CD8-positive, alpha-beta memory T cell (primary cell): ENCODE results near the gene DNAAF3. TPM values are rescaled to one million over a fixed set of nuclear protein-coding genes. Genes with fewer than 3 reads are reported as not detected.

Experiments
- CTCF ChIA-PET: fragments of 350-600 bp; sonication (Branson Sonifier 250); formaldehyde crosslinking; loops from one replicate; lab custom pipeline; 2021; ENCODE audit warnings: antibody characterized with exemption; lab: Charles Lee
- POLR2A ChIA-PET: fragments of 350-600 bp; sonication (Branson Sonifier 250); formaldehyde crosslinking; loops from one replicate; lab custom pipeline; 2021; ENCODE audit warnings: antibody characterized with exemption; lab: Charles Lee
- DNase-seq, 5 donors: peaks; one replicate each; pipeline versions ENCODE4 v3.0.0 to v3.0.0-alpha.2; 2020 to 2022; ENCODE audit warnings: mixed read lengths in 1 of 5
- H3K27ac ChIP-seq: one replicate; pipeline ENCODE4 v1.7.0; 2013; ENCODE audit warnings: low read depth, mild to moderate bottlenecking, low read length, moderate library complexity
- H3K27me3 ChIP-seq: 2 replicates; pipeline ENCODE4 v1.7.0; 2013; ENCODE audit warnings: low read length, mild to moderate bottlenecking; ENCODE audit not compliant: insufficient read depth, poor library complexity, severe bottlenecking
- H3K36me3 ChIP-seq: 2 replicates; pipeline ENCODE4 v1.7.0; 2013; ENCODE audit warnings: mild to moderate bottlenecking, low read length, moderate library complexity; ENCODE audit not compliant: insufficient read depth
- H3K4me1 ChIP-seq: 2 replicates; pipeline ENCODE4 v1.7.0; 2013; ENCODE audit warnings: mild to moderate bottlenecking, low read length, moderate library complexity; ENCODE audit not compliant: insufficient read depth
- H3K4me3 ChIP-seq: 2 replicates; pipeline ENCODE4 v1.7.0; 2013; ENCODE audit warnings: mild to moderate bottlenecking, low read length
- H3K9me3 ChIP-seq: 2 replicates; pipeline ENCODE4 v1.7.0; 2013; ENCODE audit warnings: mild to moderate bottlenecking, low read length
- H3K27ac Mint-ChIP-seq, 8 donors: one replicate each; pipeline ENCODE4 v1.8.0; 2020 to 2021; ENCODE audit warnings: mixed read lengths in 8 of 8, mild to moderate bottlenecking in 6 of 8, inconsistent platforms in 3 of 8, moderate library complexity in 3 of 8
- H3K27me3 Mint-ChIP-seq, 2 donors: one replicate each; pipeline ENCODE4 v1.8.0; 2020 to 2021; ENCODE audit warnings: mixed read lengths in 2 of 2, mild to moderate bottlenecking in 1 of 2, moderate library complexity in 1 of 2
- H3K36me3 Mint-ChIP-seq, 3 donors: one replicate each; pipeline ENCODE4 v1.8.0; 2020 to 2021; ENCODE audit warnings: mixed read lengths in 3 of 3, inconsistent platforms in 1 of 3, mild to moderate bottlenecking in 1 of 3
- H3K4me1 Mint-ChIP-seq, 3 donors: one replicate each; pipeline ENCODE4 v1.8.0; 2020 to 2021; ENCODE audit warnings: mixed read lengths in 3 of 3, inconsistent platforms in 1 of 3, mild to moderate bottlenecking in 1 of 3
- H3K4me3 Mint-ChIP-seq, 7 donors: one replicate each; pipeline ENCODE4 v1.8.0; 2020 to 2021; ENCODE audit warnings: mixed read lengths in 7 of 7, mild to moderate bottlenecking in 6 of 7, moderate library complexity in 4 of 7, inconsistent platforms in 2 of 7
- H3K9me3 Mint-ChIP-seq, 5 donors: one replicate each; pipeline ENCODE4 v1.8.0; 2020 to 2022; ENCODE audit warnings: mixed read lengths in 5 of 5, mild to moderate bottlenecking in 3 of 5, moderate library complexity in 2 of 5, inconsistent platforms in 1 of 5
- polyA plus RNA-seq: library from polyadenylated mRNA; unstranded; fragments of 300-500 nt; fragmentation: Illumina TruSeq; gene quantifications from one replicate; pipeline ENCODE4 v1.2.3, GENCODE V29; 2021
- total RNA-seq, 2 experiments: library from RNA; stranded (reverse); gene quantifications; one replicate each; pipeline ENCODE4 v1.2.3, GENCODE V29; 2021

Gene DNAAF3
- total and polyA plus RNA-seq, 3 experiments from 2014 or later = 0.27 TPM; not detected in 2

- peaks cover 8% of the 10 kb centered on the region for H3K27me3 ChIP-seq
- H3K27ac ChIP-seq = no peak overlapping the region
- H3K9me3 ChIP-seq = no peaks in the 10 kb centered on the region
- POLR2A ChIA-PET = no interaction called here
- H3K4me1 ChIP-seq = no peaks in the 10 kb centered on the region
- H3K27ac Mint-ChIP-seq = no peak overlapping the region
- CTCF ChIA-PET = no interaction called here
- DNase-seq = no peak
- no peaks in the 10 kb centered on the region for H3K36me3 ChIP-seq
- H3K4me1 Mint-ChIP-seq = no peaks in the 10 kb centered on the region
- no peaks in the 10 kb centered on the region for H3K36me3 Mint-ChIP-seq
- H3K9me3 Mint-ChIP-seq = no peaks in the 10 kb centered on the region
- H3K4me3 Mint-ChIP-seq = no peak overlapping the region
- H3K4me3 ChIP-seq = no peak overlapping the region
- peaks cover 32 to 50% of the 10 kb centered on the region in 2 donors for H3K27me3 Mint-ChIP-seq
Measured at GRCh38 chr19:55199620-55200204, 33.3 kb upstream of the DNAAF3 start.

GRCh38 chr19:55198651-55199050 is 32.2 kb upstream of the DNAAF3 start:
- Mint-ChIP-seq H3K27me3 (peaks cover 26 to 46% of the 10 kb centered on the region in 2 donors), H3K36me3 (no peaks in the 10 kb centered on the region), H3K4me3 (no peak overlapping the region), H3K9me3 (no peaks in the 10 kb centered on the region), H3K4me1 (no peaks in the 10 kb centered on the region), H3K27ac (no peak overlapping the region)
- Histone ChIP-seq H3K4me1 (no peaks in the 10 kb centered on the region), H3K36me3 (no peaks in the 10 kb centered on the region), H3K4me3 (no peak overlapping the region), H3K9me3 (no peaks in the 10 kb centered on the region), H3K27ac (no peak overlapping the region), H3K27me3 (peaks cover 8% of the 10 kb centered on the region)
- ChIA-PET POLR2A (no interaction called here), CTCF (no interaction called here)
- no peak for DNase-seq

- DNase-seq = no peak
- Histone ChIP-seq H3K4me1 (no peaks in the 10 kb centered on the region), H3K4me3 (no peak overlapping the region), H3K9me3 (no peaks in the 10 kb centered on the region), H3K27ac (no peak overlapping the region), H3K36me3 (no peaks in the 10 kb centered on the region), H3K27me3 (peaks cover 8% of the 10 kb centered on the region)
- H3K9me3 Mint-ChIP-seq = no peaks in the 10 kb centered on the region
- no peaks in the 10 kb centered on the region for H3K4me1 Mint-ChIP-seq
- ChIA-PET POLR2A (no interaction called here), CTCF (interaction anchor here (0.6 to 1.0 kb wide), 2 partner anchors 9 to 306 kb away, joined by 3 read pairs; no protein-coding TSS in a partner anchor)
- H3K27ac Mint-ChIP-seq = no peak overlapping the region
- H3K27me3 Mint-ChIP-seq = peaks cover 25 to 41% of the 10 kb centered on the region in 2 donors
- no peak overlapping the region for H3K4me3 Mint-ChIP-seq
- no peaks in the 10 kb centered on the region for H3K36me3 Mint-ChIP-seq
Measured at GRCh38 chr19:55197528-55197927, 31.1 kb upstream of the DNAAF3 start.

- Histone ChIP-seq H3K27me3 (peaks cover 8% of the 10 kb centered on the region), H3K4me1 (no peaks in the 10 kb centered on the region), H3K4me3 (no peak overlapping the region), H3K9me3 (no peaks in the 10 kb centered on the region), H3K27ac (no peak overlapping the region), H3K36me3 (no peaks in the 10 kb centered on the region)
- Mint-ChIP-seq H3K9me3 (no peaks in the 10 kb centered on the region), H3K36me3 (no peaks in the 10 kb centered on the region), H3K27me3 (peaks cover 21 to 40% of the 10 kb centered on the region in 2 donors), H3K27ac (no peak overlapping the region), H3K4me3 (no peak overlapping the region), H3K4me1 (no peaks in the 10 kb centered on the region)
- ChIA-PET POLR2A (no interaction called here), CTCF (no interaction called here)
- DNase-seq = no peak
Measured at GRCh38 chr19:55196803-55197202, 30.4 kb upstream of the DNAAF3 start.

GRCh38 chr19:55193481-55193880 is 27.1 kb upstream of the DNAAF3 start:
- Mint-ChIP-seq H3K4me3 (no peak overlapping the region), H3K9me3 (no peaks in the 10 kb centered on the region), H3K27me3 (peaks cover 13 to 33% of the 10 kb centered on the region in 2 donors), H3K36me3 (no peaks in the 10 kb centered on the region), H3K4me1 (peaks cover 0 to 3% (median 2%) of the 10 kb centered on the region in 3 donors), H3K27ac (no peak overlapping the region)
- H3K27me3 ChIP-seq = peaks cover 8% of the 10 kb centered on the region
- no peaks in the 10 kb centered on the region for H3K9me3 ChIP-seq
- ChIA-PET POLR2A (no interaction called here), CTCF (no interaction called here)
- H3K36me3 ChIP-seq = no peaks in the 10 kb centered on the region
- no peaks in the 10 kb centered on the region for H3K4me1 ChIP-seq
- no peak overlapping the region for H3K27ac ChIP-seq
- no peak overlapping the region for H3K4me3 ChIP-seq
- no peak for DNase-seq

GRCh38 chr19:55189403-55189835 is 23.0 kb upstream of the DNAAF3 start:
- Mint-ChIP-seq H3K9me3 (no peaks in the 10 kb centered on the region), H3K4me3 (peak overlapping the region in 1 of 7 donors; percentile 28), H3K4me1 (peaks cover 0 to 3% (median 2%) of the 10 kb centered on the region in 3 donors), H3K27ac (peak overlapping the region in 1 of 8 donors; percentile 58), H3K27me3 (peaks cover 13 to 36% of the 10 kb centered on the region in 2 donors), H3K36me3 (no peaks in the 10 kb centered on the region)
- ChIA-PET CTCF (interaction anchor here (0.6 kb wide), 1 partner anchor 110 kb away, joined by 3 read pairs; no protein-coding TSS in a partner anchor), POLR2A (no interaction called here)
- Histone ChIP-seq H3K27me3 (no peaks in the 10 kb centered on the region), H3K4me1 (no peaks in the 10 kb centered on the region), H3K9me3 (no peaks in the 10 kb centered on the region), H3K36me3 (no peaks in the 10 kb centered on the region), H3K27ac (no peak overlapping the region), H3K4me3 (no peak overlapping the region)
- no peak for DNase-seq

- DNase-seq = no peak
- H3K4me1 ChIP-seq = no peaks in the 10 kb centered on the region
- CTCF ChIA-PET = no interaction called here
- Mint-ChIP-seq H3K4me1 (peaks cover 0 to 3% (median 2%) of the 10 kb centered on the region in 3 donors), H3K36me3 (no peaks in the 10 kb centered on the region), H3K27me3 (peaks cover 11 to 38% of the 10 kb centered on the region in 2 donors), H3K4me3 (no peak overlapping the region), H3K9me3 (no peaks in the 10 kb centered on the region), H3K27ac (peak overlapping the region in 1 of 8 donors; percentile 38)
- no peaks in the 10 kb centered on the region for H3K27me3 ChIP-seq
- no peak overlapping the region for H3K4me3 ChIP-seq
- no peak overlapping the region for H3K27ac ChIP-seq
- no peaks in the 10 kb centered on the region for H3K36me3 ChIP-seq
- no peaks in the 10 kb centered on the region for H3K9me3 ChIP-seq
- POLR2A ChIA-PET = no interaction called here
Measured at GRCh38 chr19:55188625-55189024, 22.2 kb upstream of the DNAAF3 start.

GRCh38 chr19:55186080-55186479 is 19.7 kb upstream of the DNAAF3 start:
- CTCF ChIA-PET = no interaction called here

More at GRCh38 chr19:55186080-55186479, 19.7 kb upstream of the DNAAF3 start:
- POLR2A ChIA-PET = no interaction called here
- Mint-ChIP-seq H3K4me3 (no peak overlapping the region), H3K9me3 (no peaks in the 10 kb centered on the region), H3K27ac (no peak overlapping the region), H3K36me3 (no peaks in the 10 kb centered on the region), H3K4me1 (peaks cover 0 to 4% (median 2%) of the 10 kb centered on the region in 3 donors), H3K27me3 (peaks cover 18 to 40% of the 10 kb centered on the region in 2 donors)
- DNase-seq = no peak
- Histone ChIP-seq H3K4me1 (no peaks in the 10 kb centered on the region), H3K27me3 (peaks cover 13% of the 10 kb centered on the region), H3K36me3 (no peaks in the 10 kb centered on the region), H3K4me3 (no peak overlapping the region), H3K27ac (no peak overlapping the region), H3K9me3 (no peaks in the 10 kb centered on the region)
